Erythroblast (primary cell): ENCODE measurements around the gene PRPH.

ENCODE experiments used
- GATA1 ChIP-seq: IDR thresholded peaks from 2 replicates; pipeline ENCODE4 v1.6.1; 2011; ENCODE audit warnings: low read depth, mild to moderate bottlenecking, control low read depth, low read length, moderate library complexity
- POLR2A ChIP-seq: IDR thresholded peaks from 2 replicates; pipeline ENCODE4 v1.6.1; 2011; ENCODE audit warnings: mild to moderate bottlenecking, low read length

GRCh38 chr12:49327368-49327767, 32.4 kb downstream of the PRPH start:
- no peak for TF ChIP-seq POLR2A
- TF ChIP-seq GATA1: no peak
